ENCODE results near the gene PRKCQ. TPM values are rescaled to one million over a fixed set of nuclear protein-coding genes. Genes with fewer than 3 reads are reported as not detected.

The PRKCQ gene
- total and polyA plus RNA-seq, 2 of the 8 experiments (the other 6 are each of a cell fraction or from before 2014, with no cell fraction given): 9.1 to 22.6 TPM

GRCh38 chr10:6503171-6503570 is 76.9 kb downstream of the PRKCQ start (continued):
- TF ChIP-seq RFX5 (IDR thresholded peaks at IDR 0.05; ENCODE audit: borderline replicate concordance, low read depth, low read length): no peak
- no peak for TF ChIP-seq KDM1A (IDR thresholded peaks at IDR 0.05; ENCODE audit: borderline replicate concordance, low read length)
- TF ChIP-seq CHD7 (IDR thresholded peaks at IDR 0.05; ENCODE audit: insufficient replicate concordance, low read length): no peak
- TF ChIP-seq KDM4A (IDR thresholded peaks at IDR 0.05; ENCODE audit: low read depth, low read length, severe bottlenecking): no peak
- TF ChIP-seq SIX5 (IDR thresholded peaks at IDR 0.05; ENCODE audit: low read depth, low read length): no peak
- TF ChIP-seq FOSL1 (IDR thresholded peaks at IDR 0.05; ENCODE audit: insufficient read depth, low read depth, low read length): no peak
- no peak for TF ChIP-seq GTF2F1 (IDR thresholded peaks at IDR 0.05; ENCODE audit: borderline replicate concordance, low read depth, low read length)
